Osteocyte (in vitro differentiated cells): ENCODE results near the gene GPR4. TPM values are rescaled to one million over a fixed set of nuclear protein-coding genes. Genes with fewer than 3 reads are reported as not detected.

Experiments used
- DNase-seq: peaks from one replicate; pipeline ENCODE4 v3.0.0; 2021; ENCODE audit warnings: mixed read lengths; ENCODE audit not compliant: unreplicated experiment; ENCODE audit errors: extremely low spot score
- H3K27ac Mint-ChIP-seq: one replicate; pipeline ENCODE4 v1.8.0; 2021; ENCODE audit warnings: mild to moderate bottlenecking, mixed read lengths; ENCODE audit not compliant: unreplicated experiment
- H3K27me3 Mint-ChIP-seq: one replicate; pipeline ENCODE4 v1.8.0; 2021; ENCODE audit warnings: mixed read lengths; ENCODE audit not compliant: unreplicated experiment
- H3K36me3 Mint-ChIP-seq: one replicate; pipeline ENCODE4 v1.8.0; 2021; ENCODE audit warnings: mixed read lengths; ENCODE audit not compliant: unreplicated experiment
- H3K4me1 Mint-ChIP-seq: one replicate; pipeline ENCODE4 v1.8.0; 2021; ENCODE audit warnings: mixed read lengths; ENCODE audit not compliant: unreplicated experiment
- H3K4me3 Mint-ChIP-seq: one replicate; pipeline ENCODE4 v1.8.0; 2021; ENCODE audit warnings: mild to moderate bottlenecking, moderate library complexity, mixed read lengths; ENCODE audit not compliant: unreplicated experiment
- H3K9me3 Mint-ChIP-seq: one replicate; pipeline ENCODE4 v1.8.0; 2021; ENCODE audit warnings: mixed read lengths; ENCODE audit not compliant: unreplicated experiment
- CTCF ChIP-seq: fragments of 200-600 bp; sonication (generic); IDR thresholded peaks from 2 replicates; pipeline ENCODE4 v1.5.0; 2021; ENCODE audit warnings: antibody characterized with exemption, mild to moderate bottlenecking, moderate library complexity
- total RNA-seq: library from RNA; stranded (reverse); gene quantifications from 2 replicates; pipeline ENCODE4 v1.2.1, GENCODE V29; 2021

The GPR4 gene
- total RNA-seq, 1 donor from 2014 or later: not detected

GRCh38 chr19:45578861-45579260, 23.2 kb downstream of the GPR4 start:
- no peak for DNase-seq
- Mint-ChIP-seq H3K27me3 (no peaks in the 10 kb centered on the region), H3K36me3 (peaks cover 2% of the 10 kb centered on the region), H3K9me3 (no peaks in the 10 kb centered on the region), H3K27ac (no peak overlapping the region), H3K4me1 (peaks cover 39% of the 10 kb centered on the region), H3K4me3 (no peak overlapping the region)
- TF ChIP-seq CTCF: no peak

- Mint-ChIP-seq H3K27me3 (no peaks in the 10 kb centered on the region), H3K36me3 (peaks cover under 1% of the 10 kb centered on the region), H3K9me3 (no peaks in the 10 kb centered on the region), H3K4me3 (no peak overlapping the region), H3K4me1 (peaks cover 31% of the 10 kb centered on the region), H3K27ac (peak overlapping the region; percentile 79)
- no peak for TF ChIP-seq CTCF
- DNase-seq: no peak
Observed at GRCh38 chr19:45577111-45577905, 24.7 kb downstream of the GPR4 start.

- no peaks in the 10 kb centered on the region for H3K27me3 Mint-ChIP-seq
- H3K4me3 Mint-ChIP-seq: no peak overlapping the region
- no peak for DNase-seq
- no peaks in the 10 kb centered on the region for H3K9me3 Mint-ChIP-seq
- H3K36me3 Mint-ChIP-seq: no peaks in the 10 kb centered on the region
- H3K27ac Mint-ChIP-seq: peak overlapping the region; percentile 79
- H3K4me1 Mint-ChIP-seq: peaks cover 30% of the 10 kb centered on the region
- no peak for TF ChIP-seq CTCF
Observed at GRCh38 chr19:45576682-45577081, 25.3 kb downstream of the GPR4 start.

GRCh38 chr19:45575216-45575615, 26.8 kb downstream of the GPR4 start:
- Mint-ChIP-seq H3K4me1 (peaks cover 21% of the 10 kb centered on the region), H3K27me3 (no peaks in the 10 kb centered on the region), H3K4me3 (no peak overlapping the region), H3K36me3 (no peaks in the 10 kb centered on the region), H3K27ac (no peak overlapping the region), H3K9me3 (no peaks in the 10 kb centered on the region)
- no peak for DNase-seq
- TF ChIP-seq CTCF: no peak

- Mint-ChIP-seq H3K4me3 (no peak overlapping the region), H3K9me3 (no peaks in the 10 kb centered on the region), H3K27ac (no peak overlapping the region), H3K27me3 (no peaks in the 10 kb centered on the region), H3K4me1 (peaks cover 26% of the 10 kb centered on the region), H3K36me3 (no peaks in the 10 kb centered on the region)
- no peak for DNase-seq
- no peak for TF ChIP-seq CTCF
Observed at GRCh38 chr19:45574526-45574925, 27.5 kb downstream of the GPR4 start.
